GM18519 (cell line): ENCODE results near the gene EBF4.
A peak's percentile ranks its signal among the peaks of the same experiment; 100 is the strongest.

Experiments
- ATAC-seq: cut with Tn5 transposase; IDR thresholded peaks from one replicate; pipeline ENCODE4 v1.9.1; 2021; ENCODE audit warnings: mild to moderate bottlenecking, moderate library complexity; ENCODE audit not compliant: unreplicated experiment, low FRiP score

The EBF4 gene, protein sequence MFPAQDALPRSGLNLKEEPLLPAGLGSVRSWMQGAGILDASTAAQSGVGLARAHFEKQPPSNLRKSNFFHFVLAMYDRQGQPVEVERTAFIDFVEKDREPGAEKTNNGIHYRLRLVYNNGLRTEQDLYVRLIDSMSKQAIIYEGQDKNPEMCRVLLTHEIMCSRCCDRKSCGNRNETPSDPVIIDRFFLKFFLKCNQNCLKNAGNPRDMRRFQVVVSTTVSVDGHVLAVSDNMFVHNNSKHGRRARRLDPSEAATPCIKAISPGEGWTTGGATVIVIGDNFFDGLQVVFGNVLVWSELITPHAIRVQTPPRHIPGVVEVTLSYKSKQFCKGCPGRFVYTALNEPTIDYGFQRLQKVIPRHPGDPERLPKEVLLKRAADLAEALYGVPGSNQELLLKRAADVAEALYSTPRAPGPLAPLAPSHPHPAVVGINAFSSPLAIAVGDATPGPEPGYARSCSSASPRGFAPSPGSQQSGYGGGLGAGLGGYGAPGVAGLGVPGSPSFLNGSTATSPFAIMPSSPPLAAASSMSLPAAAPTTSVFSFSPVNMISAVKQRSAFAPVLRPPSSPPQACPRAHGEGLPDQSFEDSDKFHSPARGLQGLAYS

DNA sequence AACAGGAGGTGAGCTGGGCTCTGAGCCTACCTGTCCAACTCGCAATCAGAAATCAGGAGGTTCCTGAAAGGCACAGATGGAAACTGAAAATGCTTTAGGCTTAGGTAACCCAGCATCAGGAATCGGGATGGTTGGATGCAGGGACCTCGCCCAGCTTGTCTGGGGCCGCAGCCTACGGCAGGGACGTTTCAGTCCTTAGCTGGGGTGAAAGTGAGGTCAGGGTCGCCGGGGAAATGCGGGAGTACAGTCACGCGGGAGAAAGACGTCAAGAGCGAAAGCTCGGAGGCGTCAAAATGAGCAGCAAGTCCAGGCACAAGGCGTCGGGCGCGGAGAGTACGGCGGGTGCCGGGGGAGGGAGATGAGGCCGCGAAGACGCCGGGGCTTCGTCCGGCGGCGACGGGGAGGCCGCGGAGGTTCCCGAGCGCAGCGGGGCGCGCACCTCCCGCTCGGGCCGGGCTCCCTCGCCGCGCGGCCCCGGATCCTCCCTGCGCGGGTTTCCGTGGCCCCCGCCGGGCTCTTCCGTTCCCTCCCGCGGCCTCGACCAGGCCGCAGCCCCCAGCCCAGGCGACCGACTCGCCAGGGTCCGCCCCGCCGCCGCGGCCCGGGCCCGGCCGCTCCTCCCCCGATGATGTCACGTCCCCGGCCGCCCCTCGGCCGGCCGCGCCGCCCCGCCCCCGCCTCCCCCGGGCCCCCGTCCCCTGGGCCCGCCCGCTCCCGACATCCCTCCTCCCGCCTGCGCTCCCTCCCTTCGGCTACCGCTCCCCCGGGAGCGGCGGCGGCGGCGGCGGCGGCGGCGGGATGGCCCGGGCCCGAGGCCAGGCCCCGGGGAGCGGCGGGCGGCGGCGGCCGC, at the start of gene EBF4:
Gene EBF4, plus strand, starts transcription at position 745 of the 850 bp plus-strand sequence. CDS start 866 bp downstream, outside the sequence.
- no peak for ATAC-seq

- ATAC-seq: no peak
These were observed 48.9 kb upstream of the EBF4 start for GRCh38 chr20:2643708-2644107.

DNA sequence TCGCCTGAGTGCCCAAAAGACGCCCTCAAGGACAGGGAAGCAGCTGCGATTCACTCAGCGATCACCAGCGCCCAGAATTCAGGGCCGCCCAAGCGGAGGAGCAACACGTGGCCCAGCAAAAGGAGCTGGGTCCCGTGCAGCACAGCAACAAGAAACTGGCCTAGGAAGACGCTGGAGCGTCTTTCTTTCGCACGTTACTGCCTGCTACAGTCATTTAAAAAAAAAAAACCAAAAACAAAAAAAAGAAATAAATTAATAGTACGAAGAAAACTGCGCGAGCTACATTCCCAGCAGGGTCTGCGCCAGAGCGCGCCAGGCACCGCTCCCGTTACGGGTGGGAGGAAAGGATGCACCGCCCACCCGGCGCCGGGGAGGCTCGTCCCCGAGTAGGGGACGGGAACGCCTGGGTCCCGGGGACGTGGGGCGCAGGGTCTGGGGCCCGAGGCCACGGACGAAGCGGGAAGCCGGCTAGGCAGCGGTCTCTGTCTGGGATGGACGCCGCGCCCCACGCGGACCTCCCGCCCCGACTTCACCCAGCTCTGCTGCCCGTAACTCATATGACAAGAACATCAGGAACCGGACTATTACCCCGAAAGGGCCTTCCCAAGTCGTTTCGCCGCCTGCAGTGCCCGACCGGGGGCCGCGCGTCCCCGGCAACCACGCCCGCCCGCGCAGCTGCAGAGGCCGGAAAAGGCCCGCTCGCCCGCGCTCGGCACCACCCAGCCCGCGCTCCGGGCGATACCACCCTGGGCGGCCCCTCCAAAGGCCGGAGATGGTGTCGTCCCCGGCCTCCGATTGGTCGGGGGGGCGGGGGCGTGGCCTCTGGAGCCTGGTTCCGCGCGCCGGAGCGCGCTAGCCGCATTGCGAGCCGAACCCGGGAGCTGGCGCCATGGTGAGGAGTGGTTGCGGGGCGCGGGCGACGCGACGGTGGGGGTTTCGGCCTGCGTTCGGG, 40.5 kb upstream of the EBF4 start, which contains the start of gene NOP56:
Gene NOP56, plus strand, starts transcription at position 861 of the 952 bp plus-strand sequence. Its CDS starts 29 bp downstream, at position 890.
- peak; percentile 59 for ATAC-seq

- peak; percentile 20 for ATAC-seq
These were observed 39.6 kb upstream of the EBF4 start for GRCh38 chr20:2652724-2653555.

DNA sequence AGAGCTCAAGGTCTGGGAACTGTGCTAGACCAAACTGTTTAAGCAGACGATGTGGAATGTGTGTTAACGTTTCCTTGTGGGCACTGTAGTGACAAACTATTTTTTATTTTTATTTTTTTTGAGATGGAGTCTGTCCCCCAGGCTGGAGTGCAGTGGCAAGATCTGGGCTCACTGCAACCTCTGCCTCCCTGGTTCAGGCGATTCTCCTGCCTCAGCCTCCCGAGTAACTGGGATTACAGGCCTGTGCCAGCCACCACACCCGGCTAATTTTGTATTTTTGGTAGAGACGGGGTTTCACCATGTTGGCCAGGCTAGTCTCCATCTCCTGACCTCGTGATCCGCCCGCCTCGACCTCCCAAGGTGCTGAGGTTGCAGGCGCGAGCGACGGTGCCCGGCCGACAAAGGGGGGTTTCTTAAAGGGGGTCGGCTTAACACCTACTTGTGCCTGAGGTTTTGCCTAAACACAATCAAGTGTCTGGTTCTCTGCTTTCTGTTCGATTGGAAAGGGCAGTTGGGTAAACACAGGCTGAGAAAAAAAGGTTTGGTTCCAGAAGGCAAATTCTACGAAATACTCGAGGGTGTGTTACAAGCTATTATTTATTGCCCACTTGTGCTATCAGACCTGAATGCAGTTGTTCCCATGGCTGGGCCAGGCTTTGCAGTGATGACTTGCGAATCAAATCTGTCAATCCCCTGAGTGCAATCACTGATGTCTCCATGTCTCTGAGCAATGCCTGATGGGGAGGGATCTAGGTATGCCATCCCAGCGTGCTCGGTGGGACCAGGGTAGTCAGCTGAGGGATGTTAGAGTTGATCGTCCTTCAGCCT, 38.8 kb upstream of the EBF4 start:
- ATAC-seq: no peak

- no peak for ATAC-seq
These were observed 38.2 kb upstream of the EBF4 start for GRCh38 chr20:2654384-2654822.

- ATAC-seq: no peak
These were observed 37.7 kb upstream of the EBF4 start for GRCh38 chr20:2654831-2655230.

- no peak for ATAC-seq
These were observed 37.1 kb upstream of the EBF4 start for GRCh38 chr20:2655331-2656116.

- no peak for ATAC-seq
These were observed 36.0 kb upstream of the EBF4 start for GRCh38 chr20:2656471-2657117.

- ATAC-seq: no peak
These were observed 35.3 kb upstream of the EBF4 start for GRCh38 chr20:2657241-2657640.

GRCh38 chr20:2657674-2658073, 34.9 kb upstream of the EBF4 start:
- ATAC-seq: no peak

DNA sequence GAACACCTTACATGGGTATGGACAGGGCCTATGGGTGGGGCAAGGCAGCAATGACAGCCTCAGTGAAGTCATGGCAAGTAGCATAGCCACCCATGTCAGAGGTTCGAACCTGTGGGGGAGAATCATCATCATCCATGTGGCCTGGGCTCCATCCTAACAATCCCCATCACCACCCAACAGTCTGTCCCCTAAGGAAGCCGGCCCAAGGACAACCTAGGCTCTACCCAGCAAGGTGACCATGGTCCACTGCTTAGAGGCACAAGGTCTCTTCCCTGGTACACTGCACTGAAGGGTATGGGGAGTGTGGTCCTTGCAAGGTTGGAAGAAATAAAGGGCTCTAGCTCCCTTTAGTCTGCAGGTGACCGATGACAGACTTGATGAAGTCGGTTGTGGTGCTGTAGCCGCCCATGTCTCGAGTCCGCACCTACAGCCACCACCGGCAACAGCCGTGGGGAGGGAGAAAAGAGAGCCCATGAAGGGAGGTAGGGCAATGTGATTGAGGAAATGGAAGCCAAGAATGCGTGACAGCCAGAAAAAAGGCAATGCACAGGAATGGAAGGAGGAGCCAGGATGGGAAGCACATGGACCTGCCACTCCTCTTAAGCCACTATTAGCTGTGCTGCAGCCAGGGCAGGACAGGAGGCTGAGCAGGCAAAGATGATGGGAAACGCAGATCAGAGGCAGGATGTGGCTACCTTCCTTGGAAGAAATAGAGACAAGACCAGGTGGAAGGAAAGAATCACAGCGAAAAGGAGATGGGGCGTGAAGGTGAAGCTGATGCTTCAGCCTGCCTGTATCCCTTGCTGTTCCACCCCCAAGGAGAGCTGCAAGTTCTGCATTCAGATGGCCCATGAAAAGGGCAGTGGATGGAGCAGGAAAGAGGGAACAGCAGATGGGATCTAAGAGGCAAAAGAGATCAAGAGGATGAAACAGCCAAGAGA, 33.9 kb upstream of the EBF4 start:
- ATAC-seq: no peak

DNA sequence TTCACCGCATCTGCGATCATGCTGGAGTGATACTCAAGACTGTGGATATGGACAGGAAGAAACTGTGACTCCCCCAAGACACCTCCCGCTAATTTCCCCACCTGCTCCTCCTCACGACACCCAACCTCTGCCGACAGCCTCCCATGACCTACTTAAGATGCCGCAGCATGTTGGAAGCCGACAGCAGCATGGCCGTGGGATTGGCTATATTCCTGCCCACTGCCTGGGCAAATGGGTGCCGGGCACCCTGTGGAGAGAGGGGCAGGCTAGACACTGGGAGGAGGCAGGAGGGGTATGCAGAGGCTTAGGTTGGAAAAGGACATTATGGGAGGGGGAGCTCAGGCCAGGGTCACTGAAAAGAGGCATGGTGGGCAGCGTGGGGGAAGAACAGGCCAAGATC, 33.0 kb upstream of the EBF4 start:
- no peak for ATAC-seq

DNA sequence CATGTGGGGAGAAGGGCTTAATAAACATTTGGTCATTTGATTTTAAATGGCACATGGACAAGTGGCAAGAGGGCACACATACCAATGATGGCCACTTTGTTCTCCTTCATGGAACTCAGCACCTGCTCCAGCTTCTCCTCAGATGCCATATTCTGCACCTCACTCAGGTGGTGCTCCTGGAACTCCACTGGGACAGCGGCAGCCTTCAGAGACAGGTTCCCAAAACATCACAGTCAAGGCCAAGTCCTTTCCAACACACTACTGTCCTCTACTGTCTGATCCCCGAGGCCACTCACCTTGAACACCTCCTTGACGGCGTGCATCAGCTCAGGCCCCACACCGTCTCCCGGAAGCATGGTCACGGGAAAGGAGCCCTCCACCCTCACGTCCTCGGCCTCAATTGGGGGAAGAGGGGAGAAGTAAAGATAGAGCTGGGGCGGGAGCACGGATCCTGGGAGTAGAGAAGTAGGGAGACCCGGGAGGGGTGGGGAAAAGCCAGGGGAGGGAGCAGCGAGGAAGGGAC, 29.2 kb upstream of the EBF4 start:
- ATAC-seq: no peak

DNA sequence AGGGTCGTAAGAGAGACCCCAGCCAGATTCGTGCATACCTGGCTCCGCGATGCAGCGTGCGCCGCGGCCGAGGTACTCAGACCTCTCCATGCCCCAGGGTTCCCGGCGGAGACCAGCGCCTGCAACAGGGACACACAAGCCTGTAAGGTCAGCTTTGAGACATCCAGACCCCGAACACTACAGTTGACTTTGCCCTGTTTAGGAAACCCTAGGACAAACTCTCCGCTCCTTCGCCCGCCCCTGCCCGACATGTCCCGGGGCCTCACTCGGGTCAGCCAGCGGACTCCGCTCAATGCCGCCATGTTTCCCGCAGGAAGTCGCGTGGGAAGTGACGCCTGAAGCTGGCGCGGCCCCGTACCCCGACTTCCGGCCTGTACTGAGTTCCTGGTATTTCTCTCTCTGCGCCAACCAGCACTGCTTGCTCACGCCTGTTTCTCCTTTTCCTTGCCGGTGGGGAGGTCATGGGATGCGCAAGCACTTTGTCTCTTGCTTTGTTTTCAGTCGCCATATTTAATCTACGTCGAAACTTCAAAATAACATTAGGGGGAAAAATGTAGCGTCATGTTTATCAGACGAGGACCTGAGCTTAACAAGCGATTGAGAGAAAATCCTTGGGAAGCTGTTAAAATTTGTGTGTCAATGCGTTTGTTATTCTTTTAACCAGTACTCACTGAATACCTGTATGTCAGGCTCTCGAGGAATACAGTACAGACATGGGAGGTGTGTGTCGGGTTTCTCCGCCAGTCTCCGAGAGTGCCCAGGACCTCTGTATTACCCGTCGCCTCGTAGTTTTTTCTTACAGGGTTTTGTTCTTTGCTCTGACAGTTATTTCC, 28.5 kb upstream of the EBF4 start, which contains the start of gene IDH3B:
Gene IDH3B, minus strand, starts transcription at position 330 of the 833 bp plus-strand sequence. Its CDS starts 28 bp downstream, at position 302.
- peak; percentile 58 for ATAC-seq
